ENCODE measurements around the gene DRG2. TPM values are rescaled to one million over a fixed set of nuclear protein-coding genes. Genes with fewer than 3 reads are reported as not detected.

Gene DRG2
- total and polyA plus RNA-seq, 2 donors (not counting 1 experiment from before 2014, with no cell fraction given) = 58.7 to 67.8 TPM

GRCh38 chr17:18141210-18141803 is 53.6 kb downstream of the DRG2 start:
- no peak overlapping the region for H3K27ac Mint-ChIP-seq
- no peaks in the 10 kb centered on the region for H3K9me3 Mint-ChIP-seq (ENCODE audit: insufficient read depth)
- ChIA-PET POLR2A (no interaction called here), CTCF (interaction anchor here (0.7 to 2.2 kb wide), 12 partner anchors 10 to 79 kb away, joined by 3 to 6 read pairs (median 4); partner anchors contain the start of gene ALKBH5)
- ATAC-seq (ENCODE audit: low read depth) (peak; percentile 75), DNase-seq (peak; percentile 77)
- Histone ChIP-seq H3K36me3 (replicated peaks in 1 of 2; ENCODE audit: control extremely low read depth in 1 of 2, control insufficient read depth in 1 of 2, extremely low read depth in 1 of 2, insufficient read depth in 2 of 2, low read length in 1 of 2) (no peaks in the 10 kb centered on the region), H2AFZ (ENCODE audit: insufficient read depth, low read depth, low read length, poor library complexity, severe bottlenecking) (no peak overlapping the region), H4K20me1 (ENCODE audit: control insufficient read depth, insufficient read depth, low read length, poor library complexity, severe bottlenecking) (no peaks in the 10 kb centered on the region), H3K79me2 (ENCODE audit: control insufficient read depth, insufficient read depth, low read length) (no peaks in the 10 kb centered on the region), H3K4me3 (ENCODE audit: control extremely low read depth in 1 of 5, extremely low read depth in 1 of 5, insufficient read depth in 1 of 5, low read depth in 2 of 5, low read length in 4 of 5) (no peak overlapping the region), H3K9me3 (ENCODE audit: control extremely low read depth in 1 of 3, control insufficient read depth in 2 of 3, insufficient read depth in 1 of 3, low read length in 2 of 3) (no peaks in the 10 kb centered on the region), H3K4me1 (ENCODE audit: control insufficient read depth in 2 of 2, insufficient read depth in 2 of 2, low read length in 2 of 2) (peaks cover 0 to 4% of the 10 kb centered on the region in 2 donors), H3K27ac (ENCODE audit: low read length in 2 of 2) (no peak overlapping the region), H3K27me3 (replicated peaks in 1 of 4; ENCODE audit: control extremely low read depth in 1 of 4, control insufficient read depth in 3 of 4, insufficient read depth in 4 of 4, low read length in 3 of 4) (peaks cover 0 to 13% (median 1%) of the 10 kb centered on the region in 4 experiments), H3K9ac (ENCODE audit: low read length) (no peak overlapping the region), H3K4me2 (replicated peaks; ENCODE audit: low read depth, low read length, poor library complexity, severe bottlenecking) (no peak overlapping the region)
- no peak overlapping the region for H3K4me3 Mint-ChIP-seq
- WGBS (ENCODE audit: insufficient coverage) = 67% methylated on average over 5 of the region's 9 CpGs
- H3K4me1 Mint-ChIP-seq = peaks cover 5% of the 10 kb centered on the region
- peaks cover 7% of the 10 kb centered on the region for H3K27me3 Mint-ChIP-seq
- intact Hi-C loops (cut with micrococcal nuclease) = loop anchor here (1.0 kb wide), 2 partner anchors 43 to 76 kb away; no protein-coding TSS in a partner anchor
- no peak for TF ChIP-seq EZH2 (IDR thresholded peaks at IDR 0.05; ENCODE audit: borderline replicate concordance, insufficient read depth, low read depth, low read length, poor library complexity, severe bottlenecking)
- TF ChIP-seq CTCF (IDR thresholded peaks at IDR 0.05) = peak; percentile 81

- TF ChIP-seq EZH2 (IDR thresholded peaks at IDR 0.05; ENCODE audit: borderline replicate concordance, insufficient read depth, low read depth, low read length, poor library complexity, severe bottlenecking) (no peak), CTCF (IDR thresholded peaks at IDR 0.05) (no peak)
- 100% methylated on average over 1 of the region's 3 CpGs for WGBS (ENCODE audit: insufficient coverage)
- Histone ChIP-seq H4K20me1 (ENCODE audit: control insufficient read depth, insufficient read depth, low read length, poor library complexity, severe bottlenecking) (no peaks in the 10 kb centered on the region), H3K36me3 (replicated peaks in 1 of 2; ENCODE audit: control extremely low read depth in 1 of 2, control insufficient read depth in 1 of 2, extremely low read depth in 1 of 2, insufficient read depth in 2 of 2, low read length in 1 of 2) (no peaks in the 10 kb centered on the region), H3K27ac (ENCODE audit: low read length in 2 of 2) (no peak overlapping the region), H3K9me3 (ENCODE audit: control extremely low read depth in 1 of 3, control insufficient read depth in 2 of 3, insufficient read depth in 1 of 3, low read length in 2 of 3) (no peaks in the 10 kb centered on the region), H3K27me3 (replicated peaks in 1 of 4; ENCODE audit: control extremely low read depth in 1 of 4, control insufficient read depth in 3 of 4, insufficient read depth in 4 of 4, low read length in 3 of 4) (peaks cover 0 to 13% (median 1%) of the 10 kb centered on the region in 4 experiments), H3K79me2 (ENCODE audit: control insufficient read depth, insufficient read depth, low read length) (no peaks in the 10 kb centered on the region), H2AFZ (ENCODE audit: insufficient read depth, low read depth, low read length, poor library complexity, severe bottlenecking) (no peak overlapping the region), H3K4me3 (ENCODE audit: control extremely low read depth in 1 of 5, extremely low read depth in 1 of 5, insufficient read depth in 1 of 5, low read depth in 2 of 5, low read length in 4 of 5) (no peak overlapping the region), H3K4me1 (ENCODE audit: control insufficient read depth in 2 of 2, insufficient read depth in 2 of 2, low read length in 2 of 2) (peaks cover 0 to 4% of the 10 kb centered on the region in 2 donors), H3K4me2 (replicated peaks; ENCODE audit: low read depth, low read length, poor library complexity, severe bottlenecking) (no peak overlapping the region), H3K9ac (ENCODE audit: low read length) (no peak overlapping the region)
- ATAC-seq (ENCODE audit: low read depth) (no peak), DNase-seq (no peak)
- ChIA-PET POLR2A (no interaction called here), CTCF (interaction anchor here (0.7 to 2.2 kb wide), 9 partner anchors 10 to 78 kb away, joined by 3 to 6 read pairs (median 4); no protein-coding TSS in a partner anchor)
- Mint-ChIP-seq H3K4me1 (peaks cover 5% of the 10 kb centered on the region), H3K9me3 (ENCODE audit: insufficient read depth) (no peaks in the 10 kb centered on the region), H3K27me3 (peaks cover 4% of the 10 kb centered on the region), H3K4me3 (no peak overlapping the region), H3K27ac (no peak overlapping the region)
- intact Hi-C loops (cut with micrococcal nuclease) = no loop called here
Measured at GRCh38 chr17:18142417-18142816, 54.7 kb downstream of the DRG2 start.

Data from B cell (primary cell).